Fibroblast of mammary gland (primary cell): ENCODE results near the gene CAST.
A peak's percentile ranks its signal among the peaks of the same experiment; 100 is the strongest.

Experiments used
- DNase-seq: peaks from one replicate; pipeline ENCODE4 v3.0.0-alpha.2; 2010; ENCODE audit warnings: low read depth
- H3K4me3 ChIP-seq: 2 replicates; pipeline ENCODE4 v1.5.1; 2011; ENCODE audit warnings: low read depth, mild to moderate bottlenecking, low read length, moderate library complexity; ENCODE audit not compliant: control insufficient read depth
- CTCF ChIP-seq: conservative IDR thresholded peaks from 2 replicates; pipeline ENCODE4 v1.5.1; 2011; ENCODE audit warnings: low read depth, low read length, inconsistent platforms; ENCODE audit not compliant: control insufficient read depth, insufficient read depth

The CAST gene

GRCh38 chr5:96714450-96714849 lies 52.3 kb downstream of the CAST start:
- no peak for TF ChIP-seq CTCF
- no peak overlapping the region for H3K4me3 ChIP-seq
- peak; percentile 12 for DNase-seq

- no peak overlapping the region for H3K4me3 ChIP-seq
- DNase-seq = peak; percentile 84
- TF ChIP-seq CTCF = no peak
These were observed 52.8 kb downstream of the CAST start for GRCh38 chr5:96714951-96715451.

- TF ChIP-seq CTCF = no peak
- H3K4me3 ChIP-seq = no peak overlapping the region
- no peak for DNase-seq
These were observed 53.8 kb downstream of the CAST start for GRCh38 chr5:96716007-96716406.

GRCh38 chr5:96716716-96717115 lies 54.5 kb downstream of the CAST start:
- no peak for TF ChIP-seq CTCF
- H3K4me3 ChIP-seq = no peak overlapping the region
- no peak for DNase-seq

- no peak overlapping the region for H3K4me3 ChIP-seq
- TF ChIP-seq CTCF = no peak
- DNase-seq = no peak
These were observed 55.7 kb downstream of the CAST start for GRCh38 chr5:96717874-96718273.

GRCh38 chr5:96718635-96719077 lies 56.5 kb downstream of the CAST start:
- no peak for TF ChIP-seq CTCF
- no peak overlapping the region for H3K4me3 ChIP-seq
- peak; percentile 20 for DNase-seq

- peak; percentile 28 for TF ChIP-seq CTCF
- DNase-seq = no peak
- H3K4me3 ChIP-seq = no peak overlapping the region
These were observed 58.2 kb downstream of the CAST start for GRCh38 chr5:96720408-96720807.
